NT2/D1 (cell line): ENCODE results near the gene INSIG2.
A peak's percentile ranks its signal among the peaks of the same experiment; 100 is the strongest.
"Not testable (repeated sequence)": the region's sequence is repeated elsewhere in the genome, so short reads cannot be mapped to it uniquely, and the experiment has no call there.

Source experiments
- DNase-seq: peaks from one replicate; pipeline ENCODE4 v3.0.0-alpha.2; 2011; ENCODE audit warnings: low read depth, low spot score
- H3K27me3 ChIP-seq: 2 replicates; pipeline ENCODE4 v1.6.0; 2011; ENCODE audit warnings: mild to moderate bottlenecking; ENCODE audit not compliant: insufficient read length, insufficient read depth
- H3K36me3 ChIP-seq: 2 replicates; pipeline ENCODE4 v1.6.1; 2011; ENCODE audit warnings: mild to moderate bottlenecking, low read length, mixed read lengths; ENCODE audit not compliant: insufficient read depth, insufficient read length
- H3K4me1 ChIP-seq: 2 replicates; pipeline ENCODE4 v1.5.1; 2011; ENCODE audit not compliant: insufficient read depth, insufficient read length
- H3K4me3 ChIP-seq: 2 replicates; pipeline ENCODE4 v1.5.1; 2011; ENCODE audit warnings: low read depth; ENCODE audit not compliant: insufficient read length
- H3K9ac ChIP-seq: 2 replicates; pipeline ENCODE4 v1.6.0; 2011; ENCODE audit warnings: low read depth; ENCODE audit not compliant: insufficient read length
- H3K9me3 ChIP-seq: 2 replicates; pipeline ENCODE4 v1.5.1; 2011; ENCODE audit warnings: mild to moderate bottlenecking, low read length; ENCODE audit not compliant: insufficient read depth
- SUZ12 ChIP-seq: IDR thresholded peaks from 2 replicates; pipeline ENCODE4 v1.6.1; 2011; ENCODE audit not compliant: insufficient read length, insufficient read depth; ENCODE audit errors: extremely low read depth
- YY1 ChIP-seq: IDR thresholded peaks from 2 replicates; pipeline ENCODE4 v1.6.1; 2011; ENCODE audit not compliant: insufficient read length, insufficient read depth
- ZNF274 ChIP-seq: IDR thresholded peaks from 2 replicates; pipeline ENCODE4 v1.6.1; 2011; ENCODE audit warnings: mild to moderate bottlenecking, low read depth, low read length

The INSIG2 gene

DNA sequence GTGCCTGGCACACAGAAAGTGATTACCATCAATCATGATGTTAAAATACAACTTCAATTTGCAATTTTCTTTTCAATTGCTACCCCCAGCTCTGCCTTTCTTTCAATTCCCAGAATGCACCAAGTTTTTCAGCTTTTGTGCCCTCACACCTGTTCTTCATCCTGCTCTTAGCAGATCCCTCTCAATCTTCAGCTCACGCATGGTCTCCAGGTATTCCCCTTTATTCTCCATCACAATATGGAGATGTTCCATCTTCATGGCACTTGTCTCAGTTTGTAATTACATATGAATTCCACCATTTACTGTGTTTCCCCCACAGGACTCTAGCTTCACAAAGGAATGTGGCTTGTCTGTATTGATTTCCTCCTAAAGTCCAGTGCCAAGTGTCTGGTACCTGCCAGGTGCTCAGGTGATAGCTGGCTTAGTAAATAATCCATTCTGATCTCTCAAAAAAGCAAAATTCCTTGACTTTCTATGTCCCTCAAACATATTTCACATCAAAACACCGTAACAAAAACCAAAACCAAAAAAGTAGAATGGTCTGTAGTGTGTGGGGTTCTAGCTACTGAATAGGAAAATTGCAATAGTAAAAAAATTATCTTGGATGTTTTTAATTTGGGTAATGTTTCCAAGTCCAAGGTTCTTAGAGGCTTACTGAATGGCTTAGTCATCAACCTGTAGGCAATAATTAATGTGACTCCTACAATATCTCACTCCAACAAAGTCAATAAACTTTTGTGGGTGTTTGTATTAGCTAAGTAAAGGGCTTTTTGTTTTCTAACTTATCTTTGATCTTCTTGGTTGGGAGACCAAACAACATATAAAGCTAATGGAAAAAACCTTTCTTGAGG is 2.9 kb upstream of the INSIG2 start:
- TF ChIP-seq SUZ12: no peak
- no peak for TF ChIP-seq ZNF274
- TF ChIP-seq YY1: no peak
- no peak overlapping the region for H3K9ac ChIP-seq
- H3K4me1 ChIP-seq: no peaks in the 10 kb centered on the region
- no peaks in the 10 kb centered on the region for H3K27me3 ChIP-seq
- H3K4me3 ChIP-seq: no peak overlapping the region
- DNase-seq: no peak
- no peaks in the 10 kb centered on the region for H3K9me3 ChIP-seq
- H3K36me3 ChIP-seq: no peaks in the 10 kb centered on the region

GRCh38 chr2:118086024-118086633 is 2.1 kb upstream of the INSIG2 start:
- H3K9ac ChIP-seq: no peak overlapping the region
- DNase-seq: no peak
- H3K27me3 ChIP-seq: no peaks in the 10 kb centered on the region
- H3K4me1 ChIP-seq: no peaks in the 10 kb centered on the region
- TF ChIP-seq YY1 (no peak), SUZ12 (no peak), ZNF274 (no peak)
- no peak overlapping the region for H3K4me3 ChIP-seq
- no peaks in the 10 kb centered on the region for H3K9me3 ChIP-seq
- H3K36me3 ChIP-seq: no peaks in the 10 kb centered on the region

- H3K9ac ChIP-seq: peak overlapping the region; percentile 86
- H3K4me3 ChIP-seq: peak overlapping the region; percentile 79
- H3K4me1 ChIP-seq: no peaks in the 10 kb centered on the region
- H3K27me3 ChIP-seq: no peaks in the 10 kb centered on the region
- TF ChIP-seq SUZ12: no peak
- no peaks in the 10 kb centered on the region for H3K9me3 ChIP-seq
- H3K36me3 ChIP-seq: no peaks in the 10 kb centered on the region
- no peak for DNase-seq
Observed at GRCh38 chr2:118089139-118089800, 999 bp downstream of the INSIG2 start.

DNA sequence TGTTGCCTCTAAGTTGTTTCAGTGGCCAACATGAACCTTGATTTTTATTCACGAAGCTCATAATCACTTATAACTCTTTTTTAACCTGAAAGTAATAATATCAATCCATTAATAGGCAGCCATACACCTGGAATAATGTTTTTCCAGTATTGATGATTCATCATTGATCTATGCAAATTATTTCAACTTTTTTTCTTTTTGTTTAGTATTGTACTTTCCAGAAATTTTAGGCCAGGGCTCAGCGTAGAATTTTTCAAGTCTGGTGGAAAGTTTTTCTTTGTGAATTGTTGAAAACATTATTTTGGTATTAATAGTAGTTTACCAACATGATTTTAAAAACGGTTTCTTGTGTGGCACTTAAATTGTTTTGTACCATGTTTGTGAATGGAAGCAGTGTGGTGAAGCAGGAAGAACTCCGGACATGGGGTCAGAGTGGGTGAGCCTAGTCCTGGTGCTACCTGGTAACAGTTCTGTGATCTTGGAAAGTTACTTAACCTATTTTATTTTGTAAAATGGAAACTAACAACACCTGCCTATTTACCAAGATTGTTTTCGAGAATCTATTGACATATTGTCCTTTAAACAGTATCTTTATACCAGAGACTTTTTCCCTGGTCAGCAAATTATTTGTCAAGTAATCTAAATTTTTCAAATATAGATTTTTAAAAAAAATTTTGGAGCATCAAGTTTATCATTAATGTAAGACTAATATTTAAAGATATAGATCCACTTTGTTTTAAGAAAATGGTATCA is 2.3 kb downstream of the INSIG2 start:
- Histone ChIP-seq H3K9me3 (no peaks in the 10 kb centered on the region), H3K4me3 (no peak overlapping the region), H3K27me3 (no peaks in the 10 kb centered on the region), H3K36me3 (no peaks in the 10 kb centered on the region), H3K4me1 (no peaks in the 10 kb centered on the region), H3K9ac (no peak overlapping the region)
- no peak for TF ChIP-seq ZNF274
- TF ChIP-seq YY1: no peak
- TF ChIP-seq SUZ12: no peak
- DNase-seq: no peak

DNA sequence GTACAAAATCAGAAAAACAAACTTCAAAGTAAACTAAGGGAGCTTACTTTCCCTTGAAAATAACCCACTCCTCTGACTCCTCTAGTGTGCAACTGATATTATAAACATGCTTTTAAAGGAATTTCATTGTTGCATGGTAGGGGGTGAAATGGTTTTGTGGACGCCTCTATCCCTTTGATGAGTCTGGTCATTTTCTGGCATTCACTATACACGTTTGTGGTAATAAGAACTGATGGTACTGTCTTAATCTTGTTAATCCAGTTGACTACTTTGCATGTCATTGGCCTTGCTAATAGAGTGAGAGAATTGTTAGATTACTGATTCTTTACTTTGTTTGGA is 2.8 kb downstream of the INSIG2 start:
- H3K27me3 ChIP-seq: no peaks in the 10 kb centered on the region
- H3K9me3 ChIP-seq: no peaks in the 10 kb centered on the region
- H3K4me1 ChIP-seq: no peaks in the 10 kb centered on the region
- no peak for TF ChIP-seq SUZ12
- TF ChIP-seq YY1: no peak
- no peak for TF ChIP-seq ZNF274
- no peak overlapping the region for H3K4me3 ChIP-seq
- no peak for DNase-seq
- H3K36me3 ChIP-seq: no peaks in the 10 kb centered on the region
- H3K9ac ChIP-seq: no peak overlapping the region

DNA sequence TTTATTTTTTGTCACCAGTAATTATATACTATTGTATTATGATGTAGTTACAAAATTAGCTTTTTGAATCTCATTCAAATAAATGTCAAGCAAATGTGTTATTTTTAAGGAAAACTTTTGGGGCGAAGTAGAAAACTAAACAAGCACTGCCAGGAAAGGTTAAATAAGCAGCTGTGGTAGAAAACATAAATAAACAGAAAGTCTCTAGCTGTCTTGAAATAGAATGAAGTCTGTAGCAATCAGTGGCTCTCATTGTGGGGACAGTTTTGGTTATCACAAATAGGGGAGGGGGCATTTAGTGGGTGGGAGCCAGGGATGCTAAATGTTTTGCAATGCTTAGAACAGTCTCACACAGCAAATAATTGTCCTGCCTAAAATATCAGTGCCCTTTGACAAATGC is 3.4 kb downstream of the INSIG2 start:
- Histone ChIP-seq H3K4me3 (no peak overlapping the region), H3K4me1 (no peaks in the 10 kb centered on the region), H3K9ac (no peak overlapping the region), H3K9me3 (no peaks in the 10 kb centered on the region), H3K36me3 (peaks cover 4% of the 10 kb centered on the region), H3K27me3 (no peaks in the 10 kb centered on the region)
- DNase-seq: no peak
- no peak for TF ChIP-seq ZNF274
- no peak for TF ChIP-seq SUZ12

DNA sequence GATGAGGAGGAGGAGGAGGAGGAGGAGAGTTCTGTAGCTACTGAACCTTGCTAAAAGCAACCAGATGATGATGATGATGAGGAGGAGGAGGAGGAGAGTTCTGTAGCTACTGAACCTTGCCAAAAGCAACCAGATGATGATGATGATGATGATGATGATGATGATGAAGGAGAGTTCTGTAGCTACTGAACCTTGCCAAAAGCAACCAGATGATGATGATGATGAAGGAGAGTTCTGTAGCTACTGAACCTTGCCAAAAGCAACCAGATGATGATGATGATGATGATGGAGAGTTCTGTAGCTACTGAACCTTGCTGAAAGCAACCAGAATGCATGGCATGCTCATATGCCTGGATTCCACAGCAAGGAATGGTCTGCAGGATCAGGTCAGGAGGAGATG is 5.8 kb downstream of the INSIG2 start:
- not testable (repeated sequence) for DNase-seq, H3K9me3 ChIP-seq, H3K4me3 ChIP-seq, H3K4me1 ChIP-seq, H3K9ac ChIP-seq, H3K27me3 ChIP-seq
- H3K36me3 ChIP-seq: peaks cover 15% of the 10 kb centered on the region
